A549 (cell line): ENCODE data around the gene ENOPH1. TPM values are rescaled to one million over a fixed set of nuclear protein-coding genes. Genes with fewer than 3 reads are reported as not detected.
"Not testable (repeated sequence)": the region's sequence is repeated elsewhere in the genome, so short reads cannot be mapped to it uniquely, and the experiment has no call there.

Experiments used
- ATAC-seq, 2 experiments: fragments of 200-7000 bp in 1 of 2; fragments of >200 bp in 1 of 2; cut with Nextera tagmentation in 1 of 2; cut with Tn5 transposase in 1 of 2; 3 replicates each; pipeline versions ENCODE4 v1.8.0 to v1.9.1; 2018 to 2020; ENCODE audit warnings: mild to moderate bottlenecking in 1 of 2, moderate library complexity in 1 of 2
- CTCF ChIA-PET: fragments of 300-600 bp; sonication (Branson Sonifier 250); formaldehyde crosslinking; extraction: SDS; loops from one replicate; lab custom pipeline; 2021; ENCODE audit warnings: antibody characterized with exemption, inconsistent platforms; lab: Yijun Ruan, JAX
- POLR2A ChIA-PET: fragments of 350-600 bp; formaldehyde crosslinking; extraction: SDS; loops from one replicate; lab custom pipeline; 2021; ENCODE audit warnings: antibody characterized with exemption, inconsistent platforms; lab: Yijun Ruan, JAX
- DNase-seq, 2 experiments: peaks; one replicate each; pipeline versions ENCODE4 v3.0.0 to v3.0.0-alpha.2; 2011 to 2016; ENCODE audit warnings: low read depth in 1 of 2, low spot score in 1 of 2
- FAIRE-seq: peaks from 2 replicates; lab custom pipeline; 2011; peaks lifted over from hg19 to GRCh38; lab: Jason Lieb, UNC
- H3K27ac ChIP-seq, 2 experiments: fragments of >200 bp; sonication (Bioruptor Twin); formaldehyde crosslinking; 3 replicates each; pipeline ENCODE4 v1.5.1; 2016 to 2017
- H3K4me1 ChIP-seq: fragments of >200 bp; sonication (Bioruptor Twin); formaldehyde crosslinking; 3 replicates; pipeline ENCODE4 v1.6.1; 2016
- H3K4me2 ChIP-seq: fragments of >200 bp; sonication (Bioruptor Twin); formaldehyde crosslinking; 3 replicates; pipeline ENCODE4 v1.6.1; 2016
- H3K4me3 ChIP-seq: fragments of >200 bp; sonication (Bioruptor Twin); formaldehyde crosslinking; 3 replicates; pipeline ENCODE4 v1.5.1; 2016
- H3K9me3 ChIP-seq: fragments of >200 bp; sonication (Bioruptor Twin); formaldehyde crosslinking; 3 replicates; pipeline ENCODE4 v1.6.1; 2016
- BCL3 ChIP-seq: fragments of >200 bp; sonication (Bioruptor Twin); formaldehyde crosslinking; IDR thresholded peaks from 3 replicates; pipeline ENCODE4 v1.6.1; 2016
- BHLHE40 ChIP-seq: IDR thresholded peaks from 2 replicates; pipeline ENCODE4 v1.6.1; 2012; ENCODE audit warnings: low read depth, low read length, inconsistent platforms
- CBX2 ChIP-seq: fragments of 200-600 bp; sonication (generic); IDR thresholded peaks from 2 replicates; pipeline ENCODE4 v1.6.1; 2016; ENCODE audit warnings: low read depth, mild to moderate bottlenecking, borderline replicate concordance
- CHD2 ChIP-seq: fragments of 150-350 bp; IDR thresholded peaks from 2 replicates; pipeline ENCODE4 v1.6.1; 2014; ENCODE audit warnings: low read length; ENCODE audit not compliant: partially characterized antibody
- HOXA7 ChIP-seq: fragments of 250-450 bp; sonication (Bioruptor Pico); IDR thresholded peaks from 2 replicates; pipeline ENCODE4 v1.5.0; 2020; ENCODE audit warnings: mild to moderate bottlenecking, moderate library complexity
- JUN ChIP-seq, 2 experiments: fragments of >200 bp; sonication (Bioruptor Twin); formaldehyde crosslinking; IDR thresholded peaks; 2 replicates in 1 of 2; 3 replicates in 1 of 2; pipeline ENCODE4 v1.6.1; 2016 to 2017
- NFE2L2 ChIP-seq: fragments of 150-350 bp; conservative IDR thresholded peaks from 2 replicates; pipeline ENCODE4 v1.6.1; 2014; ENCODE audit warnings: low read length
- NPAS2 ChIP-seq: fragments of 250-450 bp; sonication (Bioruptor Pico); IDR thresholded peaks from 2 replicates; pipeline ENCODE4 v1.8.0; 2022; ENCODE audit warnings: mild to moderate bottlenecking, moderate library complexity, borderline replicate concordance
- RARB ChIP-seq: fragments of 250-450 bp; sonication (Bioruptor Pico); IDR thresholded peaks from 2 replicates; pipeline ENCODE4 v1.8.0; 2021; ENCODE audit warnings: mild to moderate bottlenecking, moderate library complexity
- REST ChIP-seq: fragments of 200-600 bp; sonication (generic); IDR thresholded peaks from 2 replicates; pipeline ENCODE4 v1.6.1; 2016; ENCODE audit warnings: antibody characterized with exemption, mild to moderate bottlenecking, moderate library complexity
- SREBF2 ChIP-seq: fragments of 450-650 bp; IDR thresholded peaks from 2 replicates; pipeline ENCODE4 v1.6.1; 2014; ENCODE audit warnings: mild to moderate bottlenecking, moderate library complexity
- TP53 ChIP-seq: fragments of 250-450 bp; sonication (Bioruptor Pico); IDR thresholded peaks from 2 replicates; pipeline ENCODE4 v1.5.0; 2021; ENCODE audit warnings: mild to moderate bottlenecking, moderate library complexity
- USF2 ChIP-seq: fragments of 450-650 bp; IDR thresholded peaks from 2 replicates; pipeline ENCODE4 v1.6.1; 2014; ENCODE audit warnings: antibody characterized with exemption
- ZFP36 ChIP-seq: fragments of 450-650 bp; IDR thresholded peaks from 2 replicates; pipeline ENCODE4 v1.6.1; 2014; ENCODE audit warnings: borderline replicate concordance; ENCODE audit not compliant: partially characterized antibody
- WGBS: methylation state at CpG from one replicate; pipeline ENCODE4 v1.1.6; 2017; ENCODE audit errors: missing lambda C conversion rate; 5-methylcytosine and 5-hydroxymethylcytosine counted together
- polyA plus RNA-seq, 4 experiments: library from polyadenylated mRNA; depleted of rRNA in 3 of 4; stranded (reverse); fragments of >200 nt; fragmentation: RNase III in 1 of 4; extraction: RNeasy Plus Mini Kit Qiagen cat#74134 plus additional on column Dnase treatment in 1 of 4; gene quantifications; 2 replicates in 3 of 4; 3 replicates in 1 of 4; pipeline ENCODE4 v1.2.3, GENCODE V29; 2011 to 2017
- TF ChIP-seq, protein P1 (sequence below): fragments of 150-350 bp; IDR thresholded peaks from 2 replicates; pipeline ENCODE4 v1.6.1; 2014; ENCODE audit warnings: low read depth, mild to moderate bottlenecking, low read length

The ENOPH1 gene
- polyA plus RNA-seq, 2 of the 4 experiments (the other 2 are of a cell fraction): 22.3 to 43.5 TPM

DNA sequence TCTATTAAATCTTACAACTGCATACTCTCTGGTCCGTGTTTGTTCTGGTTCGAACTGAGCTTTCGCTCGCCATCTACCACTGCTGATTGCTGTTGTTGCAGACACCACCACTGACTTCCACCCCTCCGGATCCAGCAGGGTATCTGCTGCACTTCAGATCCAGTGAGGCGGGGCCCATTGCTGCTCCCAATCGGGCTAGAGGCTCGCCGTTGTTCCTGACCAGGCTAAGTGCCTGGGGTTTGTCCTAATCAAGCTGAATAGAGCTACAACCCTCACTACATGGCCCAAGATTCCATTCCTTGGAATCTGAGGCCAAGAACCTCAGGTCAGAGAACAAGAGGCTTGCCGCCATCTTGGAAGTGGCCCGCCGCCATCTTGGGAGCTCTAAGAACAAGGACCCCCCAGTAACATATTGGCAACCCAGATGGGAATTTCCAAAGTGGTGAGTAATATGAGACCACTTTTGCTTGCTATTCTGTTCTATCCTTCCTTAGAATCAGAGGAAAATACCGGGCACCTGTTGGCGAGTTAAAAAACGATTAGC is 43.3 kb downstream of the ENOPH1 start:
- H3K4me1 ChIP-seq: no peaks in the 10 kb centered on the region
- no peak for FAIRE-seq
- TF ChIP-seq BCL3: no peak
- TF ChIP-seq JUN (IDR thresholded peaks at IDR 0.05): no peak
- no peak for TF ChIP-seq RARB (CRISPR knock-in tag)
- TF ChIP-seq BHLHE40: no peak
- TF ChIP-seq HOXA7 (CRISPR knock-in tag): no peak
- TF ChIP-seq TP53 (CRISPR knock-in tag): no peak
- TF ChIP-seq CHD2: no peak
- no peak for TF ChIP-seq USF2
- TF ChIP-seq NFE2L2: no peak
- no peak for TF ChIP-seq NPAS2 (CRISPR knock-in tag)
- no peak for TF ChIP-seq CBX2
- TF ChIP-seq, protein P1, sequence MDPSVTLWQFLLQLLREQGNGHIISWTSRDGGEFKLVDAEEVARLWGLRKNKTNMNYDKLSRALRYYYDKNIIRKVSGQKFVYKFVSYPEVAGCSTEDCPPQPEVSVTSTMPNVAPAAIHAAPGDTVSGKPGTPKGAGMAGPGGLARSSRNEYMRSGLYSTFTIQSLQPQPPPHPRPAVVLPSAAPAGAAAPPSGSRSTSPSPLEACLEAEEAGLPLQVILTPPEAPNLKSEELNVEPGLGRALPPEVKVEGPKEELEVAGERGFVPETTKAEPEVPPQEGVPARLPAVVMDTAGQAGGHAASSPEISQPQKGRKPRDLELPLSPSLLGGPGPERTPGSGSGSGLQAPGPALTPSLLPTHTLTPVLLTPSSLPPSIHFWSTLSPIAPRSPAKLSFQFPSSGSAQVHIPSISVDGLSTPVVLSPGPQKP: no peak
- TF ChIP-seq ZFP36: no peak
- no peak for TF ChIP-seq SREBF2
- no peak for TF ChIP-seq REST
- TF ChIP-seq, all 56 proteins: peak for 0
- Histone ChIP-seq H3K27ac (no peak overlapping the region), H3K4me3 (no peak overlapping the region), H3K9me3 (no peaks in the 10 kb centered on the region), H3K4me2 (no peak overlapping the region)
- DNase-seq (no peak), ATAC-seq (no peak)
- WGBS: 97% methylated on average over 15 of the region's 15 CpGs
- POLR2A ChIA-PET: no interaction called here
- CTCF ChIA-PET: no interaction called here

DNA sequence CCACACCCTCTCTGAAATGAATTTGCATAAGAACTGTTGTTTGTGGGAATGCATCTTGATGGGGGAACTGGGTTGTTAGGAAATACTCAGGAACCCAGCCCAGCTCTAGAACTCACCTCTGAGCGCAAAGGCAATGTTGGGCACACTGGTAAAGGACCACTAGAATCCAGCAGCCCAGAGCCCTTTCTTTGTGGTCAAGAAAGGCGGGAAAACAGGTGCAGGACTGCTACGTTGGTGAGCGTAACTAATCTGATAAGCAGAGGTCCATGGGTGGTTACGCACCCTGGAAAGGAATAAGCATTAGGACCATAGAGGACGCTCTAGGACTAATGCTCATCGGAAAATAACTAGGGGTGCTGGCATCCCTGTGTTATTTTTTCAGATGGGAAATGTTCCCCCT is 45.5 kb downstream of the ENOPH1 start:
- CTCF ChIA-PET, POLR2A ChIA-PET, FAIRE-seq, H3K4me1 ChIP-seq, H3K27ac ChIP-seq, H3K4me3 ChIP-seq, H3K4me2 ChIP-seq, DNase-seq, ATAC-seq, H3K9me3 ChIP-seq: not testable (repeated sequence)
- 94% methylated on average over 7 of the region's 7 CpGs for WGBS

DNA sequence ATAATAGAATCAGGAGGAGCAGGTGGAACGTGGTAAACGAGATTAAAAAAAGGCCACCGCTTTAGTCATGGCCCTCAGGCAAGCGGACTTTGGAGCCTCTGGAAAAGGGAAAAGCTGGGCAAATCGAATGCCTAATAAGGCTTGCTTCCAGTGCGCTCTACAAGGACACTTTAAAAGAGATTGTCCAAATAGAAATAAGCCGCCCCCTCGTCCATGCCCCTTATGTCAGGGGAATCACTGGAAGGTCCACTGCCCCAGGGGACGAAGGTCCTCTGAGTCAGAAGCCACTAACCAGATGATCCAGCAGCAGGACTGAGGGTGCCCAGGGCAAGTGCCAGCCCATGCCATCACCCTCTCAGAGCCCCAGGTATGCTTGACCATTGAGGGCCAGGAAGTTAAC is 47.1 kb downstream of the ENOPH1 start:
- CTCF ChIA-PET, H3K9me3 ChIP-seq, POLR2A ChIA-PET, H3K4me2 ChIP-seq, FAIRE-seq, H3K4me3 ChIP-seq, ATAC-seq, DNase-seq, H3K4me1 ChIP-seq, H3K27ac ChIP-seq: not testable (repeated sequence)
- WGBS: 75% methylated on average over 9 of the region's 9 CpGs
